Mucosa of descending colon (tissue), 3 donors: ENCODE measurements around the gene CCDC3. TPM values are rescaled to one million over a fixed set of nuclear protein-coding genes. Genes with fewer than 3 reads are reported as not detected.

Source experiments
- ATAC-seq: fragments of 200-7000 bp; cut with Tn5 transposase; one replicate; pipeline ENCODE4 v1.9.1; 2020; ENCODE audit warnings: mild to moderate bottlenecking, moderate library complexity
- DNase-seq, 3 donors: peaks; one replicate each; pipeline ENCODE4 v3.0.0-alpha.2; 2020
- H3K36me3 ChIP-seq: fragments of 200-600 bp; one replicate; pipeline ENCODE4 v1.8.0; 2021; ENCODE audit warnings: low read depth, mild to moderate bottlenecking
- H3K4me1 ChIP-seq: fragments of 200-600 bp; one replicate; pipeline ENCODE4 v1.8.0; 2021; ENCODE audit warnings: low read depth, mild to moderate bottlenecking
- H3K4me3 ChIP-seq: fragments of 200-600 bp; one replicate; pipeline ENCODE4 v1.8.0; 2021; ENCODE audit warnings: mild to moderate bottlenecking
- H3K9me3 ChIP-seq: fragments of 200-600 bp; one replicate; pipeline ENCODE4 v1.8.0; 2021; ENCODE audit warnings: mild to moderate bottlenecking
- CTCF ChIP-seq: fragments of 200-600 bp; IDR thresholded peaks from one replicate; pipeline ENCODE4 v1.8.0; 2022; ENCODE audit warnings: antibody characterized with exemption, mild to moderate bottlenecking
- intact Hi-C, 2 donors: fragments of 100-400 bp; cut with DNase I in 1 of 2; cut with micrococcal nuclease in 1 of 2; formaldehyde crosslinking; loops; one replicate each; pipeline versions ENCODE4 v1.11.0 to v1.11.1; 2022; cut with DNase I, micrococcal nuclease
- total RNA-seq, 3 donors: library from RNA; stranded (reverse); fragmentation: NEBNext Ultra II Directional in 2 of 3; extraction: Animal tissue kit (Norgen Biotek cat#: 25700) in 2 of 3; gene quantifications; one replicate each; pipeline versions ENCODE4 v1.2.1 to v1.2.4, GENCODE V29; 2021 to 2023
- donor health status: DM: no; HTN: no; CAD: no; lungs with moderate emphysema.
- donor health status: DM: no; HTN: no; CAD: no.
- donor health status: DM: no; HTN: yes; CAD: no.

The CCDC3 gene
- total RNA-seq, 3 donors from 2014 or later = 0.84 to 3.3 (median 2.3) TPM

- no peaks in the 10 kb centered on the region for H3K9me3 ChIP-seq
- no peaks in the 10 kb centered on the region for H3K4me1 ChIP-seq
- ATAC-seq (no peak), DNase-seq (no peak)
- H3K4me3 ChIP-seq = no peak overlapping the region
- H3K36me3 ChIP-seq = no peaks in the 10 kb centered on the region
- no peak for TF ChIP-seq CTCF
- intact Hi-C loops = no loop called here
Observed at GRCh38 chr10:12934777-12935176, 66.7 kb downstream of the CCDC3 start.

GRCh38 chr10:12929381-12929780 lies 72.1 kb downstream of the CCDC3 start:
- intact Hi-C loops = no loop called here
- TF ChIP-seq CTCF = no peak
- ATAC-seq (no peak), DNase-seq (no peak)
- Histone ChIP-seq H3K4me1 (no peaks in the 10 kb centered on the region), H3K4me3 (no peak overlapping the region), H3K9me3 (no peaks in the 10 kb centered on the region), H3K36me3 (no peaks in the 10 kb centered on the region)

GRCh38 chr10:12928571-12928970 lies 72.9 kb downstream of the CCDC3 start:
- no peak for ATAC-seq
- TF ChIP-seq CTCF = no peak
- no peaks in the 10 kb centered on the region for H3K4me1 ChIP-seq
- no peaks in the 10 kb centered on the region for H3K9me3 ChIP-seq
- DNase-seq = no peak
- no peak overlapping the region for H3K4me3 ChIP-seq
- intact Hi-C loops = no loop called here
- no peaks in the 10 kb centered on the region for H3K36me3 ChIP-seq

DNA sequence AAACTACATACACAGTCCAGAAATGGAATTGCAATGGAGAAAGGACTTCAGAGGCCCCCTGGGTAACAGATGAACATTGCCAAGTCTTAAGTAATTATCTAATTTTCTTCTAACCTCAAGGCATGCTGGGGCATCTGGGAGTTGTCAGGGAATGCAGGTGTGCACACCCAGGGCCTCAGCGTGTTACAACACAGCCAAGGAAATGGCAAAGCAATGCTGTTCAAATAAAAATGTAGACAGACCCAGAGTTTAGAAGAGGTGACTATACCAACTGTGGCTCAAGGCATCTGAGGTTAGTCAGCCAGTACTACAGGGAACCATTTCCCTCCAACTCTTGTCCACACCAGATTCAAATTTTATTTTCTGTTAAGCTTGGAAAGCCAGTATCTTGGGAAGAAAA lies 73.6 kb downstream of the CCDC3 start:
- intact Hi-C loops = no loop called here
- Histone ChIP-seq H3K9me3 (no peaks in the 10 kb centered on the region), H3K4me3 (no peak overlapping the region), H3K36me3 (no peaks in the 10 kb centered on the region), H3K4me1 (no peaks in the 10 kb centered on the region)
- ATAC-seq = no peak
- no peak for TF ChIP-seq CTCF
- no peak for DNase-seq

DNA sequence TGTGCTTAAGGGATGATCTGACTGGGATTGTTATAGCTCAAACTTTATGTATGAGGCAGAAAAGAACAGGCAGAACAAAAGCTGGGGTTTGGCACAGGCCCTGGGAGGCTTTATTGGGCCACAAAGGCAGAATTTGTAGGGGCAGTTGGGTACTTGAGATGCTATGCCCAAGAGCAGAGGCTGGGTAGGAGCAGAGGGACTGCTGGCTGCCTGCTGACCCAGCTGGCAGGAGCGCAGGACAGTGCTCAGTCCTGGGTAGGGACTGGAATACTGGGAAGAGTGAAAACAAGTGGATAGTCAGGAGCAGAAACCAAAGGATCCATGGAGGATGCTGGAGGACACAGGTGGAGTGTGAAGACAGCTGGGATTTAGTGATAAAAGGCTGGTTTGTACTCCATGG lies 75.7 kb downstream of the CCDC3 start:
- Histone ChIP-seq H3K4me1 (no peaks in the 10 kb centered on the region), H3K36me3 (no peaks in the 10 kb centered on the region), H3K4me3 (no peak overlapping the region), H3K9me3 (no peaks in the 10 kb centered on the region)
- DNase-seq (no peak), ATAC-seq (no peak)
- no peak for TF ChIP-seq CTCF
- intact Hi-C loops = no loop called here

DNA sequence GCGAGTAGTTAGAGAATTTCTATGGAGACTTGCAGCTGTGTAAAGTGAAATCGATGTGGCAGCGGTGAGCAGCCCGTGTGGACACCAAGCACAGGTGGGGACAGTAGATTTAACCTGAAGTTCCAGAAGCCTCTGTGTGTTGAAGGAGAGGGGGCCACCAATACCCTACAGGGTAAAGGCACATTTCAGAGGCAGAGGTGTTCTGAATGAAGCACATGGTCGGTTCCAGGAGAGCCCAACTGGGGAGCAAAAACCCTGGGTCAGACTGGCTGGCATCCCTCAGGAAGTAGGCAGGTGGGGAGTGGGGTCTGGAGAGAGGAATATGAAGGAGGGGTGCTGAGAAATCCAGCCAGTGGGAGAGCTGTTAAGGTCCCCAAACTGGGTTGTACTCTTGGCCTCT lies 76.6 kb downstream of the CCDC3 start:
- H3K9me3 ChIP-seq = no peaks in the 10 kb centered on the region
- DNase-seq (no peak), ATAC-seq (no peak)
- intact Hi-C loops = no loop called here
- no peak for TF ChIP-seq CTCF
- H3K36me3 ChIP-seq = no peaks in the 10 kb centered on the region
- no peaks in the 10 kb centered on the region for H3K4me1 ChIP-seq
- H3K4me3 ChIP-seq = no peak overlapping the region
